ENCODE results near the gene CDC42BPB.

The CDC42BPB gene, protein sequence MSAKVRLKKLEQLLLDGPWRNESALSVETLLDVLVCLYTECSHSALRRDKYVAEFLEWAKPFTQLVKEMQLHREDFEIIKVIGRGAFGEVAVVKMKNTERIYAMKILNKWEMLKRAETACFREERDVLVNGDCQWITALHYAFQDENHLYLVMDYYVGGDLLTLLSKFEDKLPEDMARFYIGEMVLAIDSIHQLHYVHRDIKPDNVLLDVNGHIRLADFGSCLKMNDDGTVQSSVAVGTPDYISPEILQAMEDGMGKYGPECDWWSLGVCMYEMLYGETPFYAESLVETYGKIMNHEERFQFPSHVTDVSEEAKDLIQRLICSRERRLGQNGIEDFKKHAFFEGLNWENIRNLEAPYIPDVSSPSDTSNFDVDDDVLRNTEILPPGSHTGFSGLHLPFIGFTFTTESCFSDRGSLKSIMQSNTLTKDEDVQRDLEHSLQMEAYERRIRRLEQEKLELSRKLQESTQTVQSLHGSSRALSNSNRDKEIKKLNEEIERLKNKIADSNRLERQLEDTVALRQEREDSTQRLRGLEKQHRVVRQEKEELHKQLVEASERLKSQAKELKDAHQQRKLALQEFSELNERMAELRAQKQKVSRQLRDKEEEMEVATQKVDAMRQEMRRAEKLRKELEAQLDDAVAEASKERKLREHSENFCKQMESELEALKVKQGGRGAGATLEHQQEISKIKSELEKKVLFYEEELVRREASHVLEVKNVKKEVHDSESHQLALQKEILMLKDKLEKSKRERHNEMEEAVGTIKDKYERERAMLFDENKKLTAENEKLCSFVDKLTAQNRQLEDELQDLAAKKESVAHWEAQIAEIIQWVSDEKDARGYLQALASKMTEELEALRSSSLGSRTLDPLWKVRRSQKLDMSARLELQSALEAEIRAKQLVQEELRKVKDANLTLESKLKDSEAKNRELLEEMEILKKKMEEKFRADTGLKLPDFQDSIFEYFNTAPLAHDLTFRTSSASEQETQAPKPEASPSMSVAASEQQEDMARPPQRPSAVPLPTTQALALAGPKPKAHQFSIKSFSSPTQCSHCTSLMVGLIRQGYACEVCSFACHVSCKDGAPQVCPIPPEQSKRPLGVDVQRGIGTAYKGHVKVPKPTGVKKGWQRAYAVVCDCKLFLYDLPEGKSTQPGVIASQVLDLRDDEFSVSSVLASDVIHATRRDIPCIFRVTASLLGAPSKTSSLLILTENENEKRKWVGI (N-terminal part only)

DNA sequence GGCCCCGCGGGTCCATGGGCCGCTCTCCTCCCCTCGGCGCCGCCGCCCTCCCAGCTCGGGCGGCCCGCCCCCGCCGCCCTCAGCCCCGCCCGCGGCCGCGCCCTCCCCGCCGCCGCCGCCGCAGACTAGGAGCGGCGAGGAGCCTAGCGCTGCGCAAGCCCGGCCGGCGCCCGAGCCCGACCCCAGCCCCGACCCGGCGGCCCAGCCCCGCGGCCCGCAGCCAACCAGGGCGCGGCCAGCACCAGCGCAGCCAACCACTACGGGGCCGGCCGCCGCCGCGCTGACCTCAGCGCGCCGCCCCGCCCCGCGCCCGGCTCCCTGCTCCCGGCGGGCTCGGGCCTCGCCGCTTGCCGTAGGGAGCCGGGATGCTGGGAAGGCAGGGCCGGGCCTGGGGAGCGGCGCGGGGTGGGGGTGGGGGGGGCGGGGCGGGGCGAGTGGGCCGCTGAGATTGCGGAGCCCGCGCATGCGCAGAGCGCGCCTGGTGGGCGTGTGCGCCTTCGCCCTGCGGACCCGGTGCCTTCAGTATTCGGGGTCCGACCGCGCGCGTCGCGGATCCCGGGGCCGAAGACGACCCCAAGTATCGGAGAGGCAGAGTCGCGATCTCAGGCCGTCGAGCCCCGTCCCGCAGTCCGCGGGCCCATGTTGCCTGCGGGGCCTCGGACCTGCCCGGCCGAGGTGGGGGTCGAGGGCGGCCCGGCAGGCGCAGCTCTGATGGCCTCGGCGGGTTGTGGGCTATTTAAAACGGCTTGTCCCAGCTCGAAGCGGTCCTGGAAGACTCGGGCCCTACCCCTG is at the start of gene CDC42BPB:
Gene CDC42BPB, minus strand, starts transcription at position 178 of the 792 bp plus-strand sequence. CDS start 376 bp downstream, outside the sequence.
- DNase-seq (ENCODE audit: low read depth in 1 of 2, low spot score in 1 of 2): peak in 1 of 2 donors; percentile 25

DNA sequence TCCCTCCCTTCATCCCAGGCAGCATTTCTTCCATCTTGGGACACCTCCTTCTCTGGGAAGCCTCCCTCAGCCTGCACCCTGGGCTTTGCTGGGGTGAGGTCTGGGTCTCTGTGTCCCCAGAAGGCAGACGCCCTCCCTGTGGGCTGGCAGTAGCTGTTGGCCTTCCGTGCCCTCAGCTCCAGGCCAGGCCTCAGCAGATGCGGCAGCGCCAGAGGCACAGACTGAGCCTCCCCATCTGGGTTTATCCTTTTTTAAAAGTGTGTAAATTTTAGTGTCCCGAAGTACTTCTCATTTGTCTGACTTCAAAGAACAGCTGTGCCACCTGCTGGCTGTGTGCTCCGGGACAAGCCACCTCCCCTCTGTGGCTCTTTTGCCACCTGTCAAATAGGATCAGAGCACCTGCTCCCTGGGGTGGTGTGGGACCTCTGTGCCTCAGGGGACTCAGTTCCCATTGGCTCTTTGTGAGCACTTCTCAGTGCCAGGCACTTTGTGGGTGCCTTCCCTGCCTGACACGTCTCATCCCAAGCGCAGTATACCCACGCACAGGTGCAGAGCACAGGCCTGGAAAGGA is 48.3 kb upstream of the CDC42BPB start:
- no peak for DNase-seq (ENCODE audit: low read depth in 1 of 2, low spot score in 1 of 2)

DNA sequence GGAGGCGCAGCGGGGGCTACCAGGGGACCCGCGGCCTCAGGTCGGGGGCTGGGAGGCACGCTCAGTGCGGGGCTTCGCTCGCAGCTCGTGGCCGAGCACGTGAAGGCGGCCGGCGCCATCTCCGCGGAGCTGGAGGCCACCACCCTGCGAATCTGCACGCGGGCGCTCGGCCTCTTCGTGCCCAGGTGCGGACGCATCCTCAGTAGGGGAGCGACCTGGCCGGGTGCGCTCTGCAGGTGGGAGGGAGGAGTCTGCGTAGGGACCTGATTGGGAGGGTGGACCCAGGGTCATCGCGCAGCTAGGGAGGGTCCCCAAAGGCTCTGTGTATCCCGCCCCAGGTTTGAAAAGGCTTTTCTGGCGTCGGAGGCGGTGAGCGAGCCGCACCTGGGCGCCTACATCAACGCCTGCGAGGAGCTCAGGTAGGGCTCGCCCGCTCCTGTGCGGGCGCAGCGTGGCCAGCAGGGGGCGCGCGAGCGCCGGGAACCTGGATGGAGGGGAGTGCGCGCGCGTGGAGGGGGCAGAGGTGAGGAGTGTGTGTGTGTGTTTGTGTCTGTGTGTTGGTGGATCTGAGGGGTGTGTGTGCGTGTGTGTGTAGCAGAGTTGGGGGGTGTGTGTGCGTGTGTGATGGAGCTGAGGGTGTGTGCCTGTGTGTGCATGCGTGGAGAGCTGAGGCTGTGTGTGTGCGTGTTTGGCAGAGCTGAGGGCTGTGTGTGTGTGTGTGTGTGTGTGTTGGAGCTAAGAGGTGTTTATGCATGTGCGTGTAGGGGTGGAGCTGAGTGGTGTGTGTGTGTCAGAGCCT is 47.5 kb upstream of the CDC42BPB start:
- DNase-seq (ENCODE audit: low read depth in 1 of 2, low spot score in 1 of 2): peak; percentile 44 to 56

DNA sequence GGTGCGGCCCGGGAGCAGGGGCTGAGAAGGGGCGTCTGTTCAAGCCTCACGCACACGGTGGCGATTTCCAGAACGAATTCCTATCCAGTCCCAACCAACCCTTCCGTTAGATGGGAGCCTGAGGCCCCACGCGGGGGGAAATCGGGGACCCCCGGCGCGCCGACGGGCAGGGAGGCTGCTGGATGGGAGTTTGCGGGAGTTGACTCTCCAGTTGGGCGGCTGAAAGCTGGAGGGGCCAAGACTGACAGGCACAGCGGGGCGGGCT is 47.0 kb upstream of the CDC42BPB start:
- DNase-seq (ENCODE audit: low read depth in 1 of 2, low spot score in 1 of 2): no peak

DNA sequence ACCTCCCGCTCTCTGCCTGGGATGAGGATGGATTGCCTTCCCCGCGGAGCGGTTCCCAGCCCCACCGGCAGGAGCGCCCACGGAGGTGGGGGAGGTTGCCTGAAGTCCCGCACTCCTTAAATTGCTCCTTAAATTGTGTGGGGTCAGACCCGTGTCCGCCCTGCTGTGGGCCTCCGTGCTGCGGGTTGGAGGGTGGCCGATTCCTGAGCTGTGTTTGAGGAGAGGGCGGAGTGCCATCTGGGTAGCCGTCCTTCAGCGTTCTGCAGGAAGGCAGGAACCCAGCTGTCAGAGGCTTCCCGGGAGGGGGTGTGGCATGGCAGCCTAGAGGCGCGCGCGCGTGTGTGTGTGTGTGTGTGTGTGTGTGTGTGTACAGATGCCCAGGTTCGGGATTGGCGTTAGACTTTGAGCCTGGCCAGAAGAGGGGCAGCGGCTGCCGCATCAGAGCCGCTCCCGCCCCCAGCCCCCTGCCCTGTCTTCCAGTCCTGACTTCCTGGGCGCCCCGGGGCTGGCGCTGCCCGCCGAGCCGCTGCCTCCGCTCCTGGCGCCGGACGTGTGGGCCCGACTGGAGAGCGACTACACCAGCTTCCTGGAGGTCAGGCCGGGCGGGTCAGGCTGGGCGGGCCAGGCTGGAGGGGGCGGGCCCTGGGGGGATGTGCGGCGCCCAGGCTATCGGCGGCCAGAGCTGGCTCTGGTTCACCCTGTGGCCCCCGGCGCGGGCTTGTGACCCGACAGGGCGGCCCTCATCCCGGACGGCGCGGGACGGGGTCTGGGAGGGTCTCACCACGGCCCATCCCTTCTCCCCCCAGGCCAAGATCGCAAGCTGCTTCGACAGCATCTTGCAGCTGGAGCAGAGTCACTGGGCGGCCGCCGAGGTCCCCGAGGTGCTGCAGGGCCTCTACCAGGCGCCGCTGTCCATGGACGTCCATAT is 46.4 kb upstream of the CDC42BPB start:
- DNase-seq (ENCODE audit: low read depth in 1 of 2, low spot score in 1 of 2): no peak

DNA sequence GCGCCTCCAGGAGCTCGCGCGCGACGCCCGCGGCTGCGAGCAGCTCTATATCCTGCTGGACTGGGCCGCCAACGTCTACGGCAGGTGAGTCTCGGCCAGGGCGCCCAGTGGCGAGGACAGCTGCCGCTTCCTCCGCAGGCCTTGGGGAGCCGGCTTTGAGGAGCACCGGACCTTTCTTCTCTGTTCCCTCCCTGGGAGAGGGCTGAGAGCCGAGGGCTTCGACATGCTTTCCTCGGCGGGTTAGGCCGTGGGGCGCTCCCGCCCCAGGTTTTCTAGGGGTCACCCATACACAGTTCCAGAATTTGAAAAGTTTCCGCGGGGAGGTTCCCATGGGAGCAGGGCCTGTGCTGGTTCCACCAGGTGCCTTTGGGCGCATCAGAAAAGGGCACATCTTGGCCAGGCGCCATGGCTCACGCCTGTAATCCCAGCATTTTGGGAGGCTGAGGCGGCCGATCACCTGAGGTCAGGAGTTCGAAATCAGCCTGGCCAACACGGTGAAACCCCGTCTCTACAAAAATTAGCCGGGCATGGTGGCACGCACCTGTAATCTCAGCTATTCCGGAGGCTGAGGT is 45.4 kb upstream of the CDC42BPB start:
- no peak for DNase-seq (ENCODE audit: low read depth in 1 of 2, low spot score in 1 of 2)

DNA sequence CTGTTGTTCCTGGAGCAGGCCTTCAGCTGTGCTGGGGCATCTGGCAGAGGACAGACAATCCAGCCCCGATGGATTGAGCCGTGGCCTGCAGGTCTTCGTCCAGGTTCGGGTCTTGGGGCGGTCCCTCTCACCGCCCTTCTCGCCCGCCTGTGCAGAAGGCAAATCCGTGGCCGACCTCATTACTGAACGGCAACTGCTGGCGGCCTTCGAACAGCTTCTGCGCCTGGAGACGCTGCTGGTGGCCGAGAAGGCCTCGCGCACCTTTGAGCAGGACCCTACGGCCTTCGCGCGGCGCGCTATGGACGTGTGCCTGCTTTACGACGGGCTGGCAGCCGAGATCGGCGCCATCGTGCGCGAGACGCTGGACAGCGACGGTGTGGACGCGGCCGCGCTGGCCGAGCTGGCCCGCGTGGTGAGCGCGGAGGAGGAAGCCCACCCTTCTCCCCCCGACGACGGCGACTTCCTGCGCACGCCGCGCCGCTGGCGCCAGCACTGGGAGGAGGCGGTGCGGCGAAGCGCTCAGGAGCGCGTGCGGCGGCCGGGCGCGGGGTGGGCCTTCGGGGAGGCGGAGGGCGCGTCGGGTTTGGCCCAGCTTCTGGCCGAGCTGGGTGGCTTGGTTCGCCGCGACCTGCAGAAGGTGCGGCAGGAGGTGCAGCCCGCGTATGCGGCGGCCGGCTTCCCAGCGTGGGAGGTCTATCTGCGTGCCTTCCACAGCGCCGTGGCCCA is 44.8 kb upstream of the CDC42BPB start:
- DNase-seq (ENCODE audit: low read depth in 1 of 2, low spot score in 1 of 2): no peak

DNA sequence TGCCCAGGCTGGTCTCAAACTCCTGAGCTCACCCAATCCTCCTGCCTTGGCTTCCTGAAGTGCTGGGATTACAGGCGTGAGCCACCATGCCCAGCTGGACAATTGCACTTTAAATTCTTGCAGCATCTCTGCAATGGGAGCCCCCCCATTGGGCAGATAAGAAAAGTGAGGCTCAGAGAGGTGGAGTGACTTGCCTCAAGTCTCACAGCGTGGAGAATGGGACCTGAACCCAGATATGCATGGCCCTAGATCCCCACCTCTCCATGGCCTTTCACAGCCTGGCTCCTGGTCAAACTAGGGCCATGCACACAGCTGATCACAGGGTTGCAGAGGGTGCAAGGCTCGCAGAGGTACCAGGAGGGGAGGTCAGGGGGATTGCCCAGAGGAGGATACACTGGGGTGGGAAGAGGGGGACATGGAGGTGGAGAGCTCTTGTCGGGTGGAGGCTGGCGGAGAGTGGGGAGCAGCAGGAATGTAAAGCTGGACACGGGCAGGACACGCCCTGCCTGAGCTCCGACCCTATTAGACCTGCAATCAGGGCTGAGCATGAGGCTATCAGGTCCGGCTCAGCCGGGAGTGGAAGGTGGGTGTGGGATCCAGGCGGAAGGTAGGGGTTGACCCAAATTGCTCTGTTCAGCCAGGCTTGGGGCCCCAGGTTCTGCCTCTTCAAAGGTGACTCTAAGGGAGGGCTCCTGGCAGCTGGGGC is 44.1 kb upstream of the CDC42BPB start:
- no peak for DNase-seq (ENCODE audit: low read depth in 1 of 2, low spot score in 1 of 2)

DNA sequence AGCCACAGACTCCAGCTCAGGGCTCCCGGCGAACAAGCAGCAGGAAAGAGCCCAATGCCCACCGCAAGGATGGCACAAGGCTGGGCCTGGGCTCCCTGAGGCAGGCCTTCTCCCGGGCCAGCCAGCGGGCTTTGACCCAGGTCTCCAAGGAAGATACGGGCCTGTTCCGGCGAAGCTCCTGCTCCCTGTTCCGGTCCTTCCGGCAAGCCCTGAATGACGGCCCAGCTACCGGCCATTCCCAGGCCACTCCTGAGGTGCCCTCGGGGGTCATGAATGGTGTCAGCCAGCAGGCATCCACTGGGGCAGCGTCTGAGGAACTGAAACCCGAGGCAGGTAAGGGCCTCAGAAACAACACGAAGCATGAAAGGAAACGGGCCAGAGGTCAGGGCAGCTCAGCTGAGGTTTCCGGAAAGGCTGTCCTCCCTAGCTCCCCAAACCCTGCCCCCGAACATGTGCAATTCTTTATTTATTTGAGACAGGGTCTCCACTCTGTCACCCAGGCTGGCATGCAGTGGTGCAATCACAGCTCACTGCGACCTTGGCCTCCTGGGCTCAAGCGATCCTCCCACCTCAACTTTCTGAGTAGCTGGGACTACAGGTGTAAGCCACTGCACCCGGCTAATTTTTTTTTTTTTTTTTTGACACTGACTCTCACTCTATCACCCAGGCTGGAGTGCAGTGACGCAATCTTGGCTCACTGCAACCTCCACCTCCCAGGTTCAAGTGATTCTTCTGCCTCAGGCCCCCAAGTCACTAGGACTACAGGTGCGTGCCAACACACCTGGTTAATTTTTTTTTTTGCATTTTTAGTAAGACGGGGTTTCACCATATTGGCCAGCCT is 43.2 kb upstream of the CDC42BPB start:
- no peak for DNase-seq (ENCODE audit: low read depth in 1 of 2, low spot score in 1 of 2)

DNA sequence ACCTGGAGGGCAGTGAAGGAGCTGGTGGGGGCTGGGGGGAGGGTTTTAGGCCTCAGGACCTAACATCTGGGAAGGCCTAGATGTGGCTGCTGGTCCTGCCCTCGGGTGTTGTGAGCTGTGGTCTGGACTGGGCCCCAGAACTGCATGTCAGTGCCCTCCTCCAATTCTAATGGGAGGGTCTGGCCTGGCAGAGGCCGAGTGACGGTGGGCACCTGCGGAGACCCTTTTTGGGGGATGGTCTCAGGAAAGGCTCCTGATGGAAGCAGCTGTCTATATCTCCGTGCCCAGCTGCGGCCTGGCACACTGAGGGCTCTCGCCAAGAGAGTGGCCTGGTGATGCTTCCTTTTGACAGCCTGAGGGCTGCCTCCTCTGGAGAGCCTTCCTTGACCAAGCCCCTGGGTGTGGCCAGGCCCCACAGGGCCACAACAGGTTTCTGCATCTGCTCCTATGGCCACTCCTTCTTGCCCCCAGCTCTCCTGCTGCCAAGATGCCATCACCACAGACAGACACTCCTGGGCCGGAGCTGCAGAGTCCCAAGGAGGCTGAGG is 42.5 kb upstream of the CDC42BPB start:
- DNase-seq (ENCODE audit: low read depth in 1 of 2, low spot score in 1 of 2): no peak

DNA sequence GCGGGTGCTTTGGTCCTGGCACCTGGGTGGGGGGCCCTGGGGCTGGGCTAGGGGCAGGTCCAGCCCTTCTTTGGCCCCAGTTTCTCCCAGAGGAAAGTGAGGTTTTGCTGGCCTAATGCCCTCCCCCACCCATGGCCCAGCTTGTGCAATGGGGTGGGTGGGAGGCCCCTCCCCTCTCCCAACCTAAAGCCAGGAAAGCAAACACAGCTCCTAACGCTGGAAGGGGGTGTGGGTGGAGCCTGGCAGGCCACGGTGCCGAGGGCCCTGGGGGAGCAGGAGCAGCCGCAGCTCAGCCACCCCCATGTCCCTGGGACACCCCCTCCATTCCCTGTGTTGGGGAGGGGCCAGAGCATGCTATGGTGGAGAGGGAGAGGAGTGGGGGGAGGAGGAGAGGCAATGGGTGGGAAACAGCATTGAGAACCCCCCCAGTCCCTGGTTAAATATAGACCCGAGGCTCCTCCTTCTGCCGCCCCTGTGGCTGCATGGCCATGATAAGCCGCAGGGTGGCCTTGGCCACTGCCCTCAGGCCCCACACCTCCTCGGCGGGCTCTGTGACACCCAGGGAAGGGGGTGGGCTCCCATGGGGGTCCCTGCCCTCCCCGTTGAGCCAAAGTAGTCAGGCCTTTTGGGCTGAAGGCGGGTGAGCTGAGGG is 41.9 kb upstream of the CDC42BPB start:
- DNase-seq (ENCODE audit: low read depth in 1 of 2, low spot score in 1 of 2): no peak

DNA sequence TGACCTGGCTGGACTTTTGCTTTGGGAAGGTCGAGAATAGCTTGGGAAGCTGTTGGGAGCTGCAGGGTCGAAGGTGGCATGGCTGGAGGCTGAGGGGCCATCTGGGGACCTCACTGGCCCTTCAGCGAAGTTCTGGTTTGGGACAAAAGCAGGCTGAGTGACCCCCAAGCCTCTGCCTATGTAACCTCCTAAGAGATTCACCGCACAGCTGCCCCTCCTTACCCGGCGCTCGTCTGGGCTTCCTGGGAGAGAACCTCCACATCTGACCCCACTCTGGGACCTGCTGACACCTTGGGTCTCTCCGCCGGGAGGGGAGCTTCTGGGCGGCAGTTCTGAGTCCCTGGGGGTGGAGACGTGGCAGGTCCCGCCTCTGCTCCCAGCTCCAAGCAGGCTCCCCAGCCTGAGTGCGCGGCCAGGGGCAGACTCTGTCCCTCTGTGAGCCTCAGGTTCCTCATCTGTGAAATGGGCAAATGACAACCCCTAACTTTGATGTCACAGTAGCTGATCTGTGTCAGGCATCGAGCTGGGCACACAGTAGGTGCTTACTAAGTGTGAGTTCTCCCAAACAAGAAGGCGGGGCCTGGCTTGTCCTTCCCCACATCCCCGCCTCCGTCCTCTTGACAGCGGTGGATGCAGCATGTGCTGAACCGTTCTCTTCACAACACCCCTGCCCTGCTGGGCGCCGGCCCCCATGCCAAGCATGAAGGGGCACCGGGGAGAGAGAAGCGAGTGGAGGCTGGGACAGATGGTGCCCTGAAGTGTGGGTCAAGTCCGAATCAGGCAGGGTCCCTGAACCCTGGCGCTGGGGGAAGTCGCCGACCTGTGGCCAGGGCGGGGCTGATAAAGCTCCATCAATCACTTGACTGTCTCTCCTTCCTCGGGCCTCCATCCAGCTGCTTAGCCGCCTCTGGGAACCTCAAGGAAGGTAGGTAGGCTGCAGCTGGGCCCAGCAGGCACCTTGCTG is 40.9 kb upstream of the CDC42BPB start:
- DNase-seq (ENCODE audit: low read depth in 1 of 2, low spot score in 1 of 2): no peak

DNA sequence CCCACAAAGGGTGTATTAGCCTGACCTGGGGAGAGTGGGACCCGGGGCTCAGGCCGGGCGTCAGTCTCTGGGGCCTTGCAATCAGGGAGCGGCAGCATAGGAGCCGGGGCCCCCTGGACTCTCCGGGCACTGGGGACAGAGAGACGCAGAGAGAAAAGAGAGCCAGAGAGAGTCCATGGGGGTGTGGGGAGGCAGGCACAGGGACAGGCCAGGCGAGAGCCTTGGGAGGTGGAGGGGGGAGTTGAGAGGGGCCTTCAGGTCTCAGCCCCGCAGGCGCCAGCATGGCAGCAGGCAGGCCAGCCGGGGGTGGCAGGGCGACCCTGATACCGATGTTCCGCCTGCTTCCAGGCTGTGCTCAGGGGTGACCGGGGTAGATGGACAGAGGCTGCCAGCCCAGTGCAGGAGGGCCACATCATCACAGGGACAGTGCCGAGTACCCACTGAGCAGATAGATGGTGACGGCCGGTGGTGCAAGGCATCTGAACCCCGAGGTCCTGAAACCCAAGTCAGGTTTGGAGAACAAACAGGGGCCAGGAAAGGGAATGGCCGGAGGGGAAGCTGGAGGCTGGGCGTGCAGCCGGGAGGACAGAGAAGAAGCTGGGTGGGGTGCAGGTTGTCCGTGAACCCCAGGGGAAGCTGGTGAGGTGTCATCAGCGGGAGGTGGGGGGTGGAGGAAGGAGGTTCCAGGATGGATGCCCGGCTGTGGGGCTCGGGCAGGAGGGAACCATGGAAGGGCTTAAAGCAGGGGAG is 40.1 kb upstream of the CDC42BPB start:
- no peak for DNase-seq (ENCODE audit: low read depth in 1 of 2, low spot score in 1 of 2)
